Suppressor macrophage treated with lipopolysaccharide for 4 hours (primary cell): ENCODE measurements around the gene SLC7A8.
"Not testable (repeated sequence)": the region's sequence is repeated elsewhere in the genome, so short reads cannot be mapped to it uniquely, and the experiment has no call there.

Source experiments
- DNase-seq: peaks from one replicate; pipeline ENCODE4 v3.0.0-alpha.2; 2020

SLC7A8 gene

DNA sequence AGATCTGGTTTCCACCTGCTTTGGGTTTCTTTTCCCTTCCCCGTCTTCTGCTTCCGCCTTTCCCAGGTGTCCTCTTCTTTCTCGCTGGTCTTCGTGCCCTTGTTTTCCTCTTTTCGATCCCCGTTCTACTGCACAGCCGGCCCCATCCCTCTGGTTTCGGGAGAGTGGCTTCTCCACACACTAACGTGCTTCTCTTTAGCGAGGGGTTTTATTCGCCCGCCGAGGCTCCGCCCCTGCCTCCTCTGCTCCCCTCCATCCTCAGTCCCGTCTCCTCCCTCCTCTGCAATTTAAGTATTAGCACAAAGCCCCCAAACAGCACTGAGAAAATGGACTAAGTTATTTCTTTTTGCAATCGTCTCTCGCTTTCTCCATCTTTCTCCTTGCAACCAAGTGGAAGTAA lies at the start of gene SLC7A8:
Gene SLC7A8, minus strand, starts transcription at position 182 of the 400 bp plus-strand sequence. CDS start 746 bp downstream, outside the sequence.
- no peak for DNase-seq

DNA sequence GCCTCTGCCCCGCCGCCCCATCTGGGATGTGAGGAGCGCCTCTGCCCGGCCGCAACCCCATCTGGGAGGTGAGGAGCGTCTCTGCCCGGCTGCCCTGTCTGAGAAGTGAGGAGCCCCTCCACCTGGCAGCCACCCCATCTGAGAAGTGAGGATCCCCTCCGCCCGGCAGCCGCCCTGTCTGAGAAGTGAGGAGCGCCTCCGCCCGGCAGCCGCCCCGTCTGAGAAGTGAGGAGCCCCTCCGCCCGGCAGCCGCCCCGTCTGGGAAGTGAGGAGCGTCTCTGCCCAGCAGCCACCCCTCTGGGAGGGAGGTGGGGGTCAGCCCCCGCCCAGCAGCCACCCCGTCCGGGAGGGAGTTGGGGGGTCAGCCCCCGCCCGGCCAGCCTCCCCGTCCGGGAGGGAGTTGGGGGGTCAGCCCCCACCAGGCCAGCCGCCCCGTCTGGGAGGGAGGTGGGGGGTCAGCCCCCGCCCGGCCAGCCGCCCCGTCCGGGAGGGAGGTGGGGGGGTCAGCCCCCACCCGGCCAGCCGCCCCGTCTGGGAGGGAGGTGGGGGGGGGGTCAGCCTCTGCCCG lies 48.9 kb upstream of the SLC7A8 start:
- DNase-seq: not testable (repeated sequence)

DNA sequence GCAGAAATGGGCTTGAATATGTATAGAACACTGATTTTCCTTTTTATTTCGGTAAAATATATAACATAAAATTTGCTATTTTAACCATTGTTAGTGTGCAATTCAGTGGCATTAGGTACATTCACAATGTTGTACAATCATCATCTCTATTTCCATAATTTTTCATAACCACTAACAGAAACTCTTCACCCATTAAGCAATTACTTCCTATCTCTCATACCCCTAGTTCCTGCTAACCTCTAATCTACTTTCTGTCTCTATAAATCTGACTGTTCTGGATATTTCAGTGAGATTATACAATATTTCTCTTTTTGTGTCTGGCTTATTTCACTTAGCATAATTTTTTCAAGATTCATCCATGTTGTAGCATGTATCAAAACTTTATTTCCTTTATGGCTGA lies 45.4 kb upstream of the SLC7A8 start:
- peak; percentile 32 for DNase-seq

DNA sequence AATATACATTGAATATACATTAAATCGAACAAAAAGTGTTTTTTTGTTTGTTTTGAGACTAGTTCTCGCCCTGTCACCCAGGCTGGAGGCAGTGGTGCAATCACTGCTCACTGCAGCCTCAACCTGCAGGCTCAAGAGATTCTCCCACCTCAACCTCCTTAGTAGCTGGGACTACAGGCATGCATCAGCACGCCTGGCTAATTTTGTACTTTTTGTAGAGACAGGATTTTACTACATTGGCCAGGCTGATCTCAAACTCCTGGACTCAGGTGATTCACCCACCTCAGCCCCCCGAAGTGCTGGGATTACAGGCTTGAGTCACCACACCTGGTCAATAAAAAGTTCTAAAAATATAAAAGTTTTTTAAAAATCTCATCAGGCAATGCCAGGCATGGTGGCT lies 44.1 kb upstream of the SLC7A8 start:
- DNase-seq: no peak

DNA sequence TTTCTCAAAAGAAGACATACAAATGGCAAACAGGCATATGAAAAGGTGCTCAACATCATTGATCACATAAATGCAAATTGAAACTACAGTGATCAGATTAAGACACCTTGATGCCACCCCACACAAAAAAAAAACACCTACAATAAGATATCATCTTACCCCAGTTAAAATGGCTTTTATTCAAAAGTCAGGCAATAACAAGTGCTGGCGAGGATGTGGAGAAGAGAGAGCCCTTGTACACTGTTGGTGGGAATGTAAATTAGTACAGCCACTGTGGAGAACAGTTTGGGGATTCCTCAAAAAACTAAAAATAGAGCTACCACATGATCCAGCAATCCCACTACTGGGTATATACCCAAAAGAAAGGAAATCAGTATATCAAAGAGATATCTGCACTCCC lies 41.5 kb upstream of the SLC7A8 start:
- not testable (repeated sequence) for DNase-seq

DNA sequence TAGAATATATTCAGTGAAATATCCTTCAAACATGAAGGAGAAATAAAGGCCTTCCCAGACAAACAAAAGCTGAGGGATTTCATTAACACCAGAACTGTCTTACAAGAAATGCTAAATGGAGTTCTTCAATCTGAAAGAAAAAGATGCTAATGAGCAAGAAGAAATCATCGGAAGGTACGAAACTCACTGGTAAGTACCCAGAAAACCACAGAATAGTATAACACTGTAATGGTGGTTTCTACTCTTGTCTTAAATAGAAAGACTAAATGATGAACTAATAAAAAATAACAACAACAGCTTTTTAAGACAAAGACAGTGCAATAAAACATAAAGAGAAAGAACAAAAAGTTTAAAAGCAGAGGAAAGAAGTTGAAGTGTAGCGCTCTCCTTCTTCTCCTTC lies 35.6 kb upstream of the SLC7A8 start:
- DNase-seq: no peak

DNA sequence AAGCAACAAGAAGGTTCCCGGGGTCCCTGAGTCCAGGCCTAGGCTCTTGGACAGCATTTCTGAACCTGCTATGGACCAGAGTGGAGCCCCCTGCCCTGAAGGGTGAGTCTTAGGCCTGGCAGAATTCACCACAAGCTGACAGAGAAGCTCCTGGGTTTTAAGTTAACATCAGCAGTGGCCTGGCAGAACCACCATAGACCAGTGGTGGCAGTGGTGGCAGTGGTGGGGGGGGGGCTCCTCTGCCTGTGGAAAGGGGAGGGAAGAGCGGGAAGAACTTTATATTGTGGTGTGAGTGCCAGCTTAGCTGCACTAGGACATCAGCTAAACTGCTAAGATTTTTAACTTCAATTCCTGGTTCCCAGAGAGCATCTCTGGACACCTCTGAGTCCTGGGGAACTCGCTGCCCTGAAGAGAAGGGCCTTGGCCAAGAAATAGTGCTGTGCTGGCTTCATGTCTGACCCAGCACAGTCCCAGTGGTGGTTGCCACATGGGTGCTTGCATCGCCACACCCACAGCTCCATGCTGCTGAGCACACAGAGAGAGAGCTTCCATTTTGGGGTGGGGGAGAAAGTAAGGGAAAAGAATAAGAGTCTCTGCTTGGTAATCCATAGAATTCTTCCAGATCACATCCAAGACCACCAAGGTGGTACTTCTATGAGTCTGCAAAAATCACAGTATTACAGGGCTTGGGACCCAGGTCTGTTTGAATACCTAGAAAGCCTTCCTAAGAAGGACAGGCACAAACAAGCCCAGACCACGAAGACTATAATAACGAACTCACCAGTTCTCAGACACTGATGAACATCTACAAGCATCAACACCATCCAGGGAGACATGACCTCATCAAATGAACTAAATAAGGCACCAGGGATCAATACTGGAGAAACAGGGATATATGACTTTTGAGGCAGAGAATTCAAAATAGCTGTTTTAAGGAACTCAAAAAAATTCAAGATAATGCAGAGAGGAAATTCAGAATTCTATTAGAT lies 33.9 kb upstream of the SLC7A8 start:
- DNase-seq: peak; percentile 21

DNA sequence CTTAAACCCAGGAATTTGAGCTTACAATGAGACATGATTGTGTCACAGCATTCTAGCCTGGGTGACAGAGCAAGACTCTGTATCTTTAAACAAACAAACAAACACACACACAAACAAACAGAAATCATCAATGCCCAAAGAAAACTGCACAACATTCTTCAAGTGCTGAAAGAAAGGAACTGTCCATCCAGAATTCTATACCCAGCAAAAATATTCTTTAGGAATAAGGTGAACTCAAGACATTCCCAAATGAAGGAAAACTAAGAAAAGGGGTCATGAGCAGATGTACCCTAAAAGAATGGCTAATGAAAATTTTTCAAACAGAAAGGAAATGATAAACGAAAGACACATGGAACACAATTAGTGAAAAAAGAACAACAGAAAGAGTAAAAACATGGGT lies 32.0 kb upstream of the SLC7A8 start:
- no peak for DNase-seq

DNA sequence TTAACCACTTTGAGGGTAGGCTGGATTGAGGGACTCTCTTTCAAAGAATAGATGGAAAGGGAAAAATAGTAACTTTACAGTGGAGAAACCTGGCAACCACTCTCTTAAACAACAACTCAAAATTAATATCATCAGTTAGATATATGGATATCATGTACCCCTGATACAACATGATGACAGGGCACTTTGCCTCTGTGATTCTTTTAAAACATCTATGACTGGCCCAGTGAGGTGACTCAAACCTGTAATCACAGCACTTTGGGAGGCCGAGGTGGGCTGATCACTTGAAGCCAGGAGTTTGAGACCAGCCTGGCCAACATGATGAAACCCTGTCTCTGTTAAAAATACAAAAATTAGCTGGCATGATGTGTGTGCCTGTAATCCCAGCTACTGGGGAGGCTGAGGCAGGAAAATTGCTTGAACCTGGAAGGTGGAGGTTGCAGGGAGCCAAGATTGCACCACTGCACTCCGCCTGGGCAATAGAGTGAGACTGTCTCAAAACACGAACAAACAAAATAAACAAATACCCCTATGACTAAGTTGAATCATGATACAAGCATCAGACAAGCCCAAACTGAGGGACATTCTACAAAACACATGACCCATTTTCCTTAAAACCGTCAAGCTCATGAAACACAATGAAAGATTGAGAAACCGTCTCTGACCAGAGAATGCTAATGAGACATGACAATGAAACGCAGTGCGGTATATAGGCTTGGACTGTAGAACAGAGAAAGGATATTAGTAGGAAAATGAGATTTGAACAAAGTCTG lies 26.4 kb upstream of the SLC7A8 start:
- no peak for DNase-seq

DNA sequence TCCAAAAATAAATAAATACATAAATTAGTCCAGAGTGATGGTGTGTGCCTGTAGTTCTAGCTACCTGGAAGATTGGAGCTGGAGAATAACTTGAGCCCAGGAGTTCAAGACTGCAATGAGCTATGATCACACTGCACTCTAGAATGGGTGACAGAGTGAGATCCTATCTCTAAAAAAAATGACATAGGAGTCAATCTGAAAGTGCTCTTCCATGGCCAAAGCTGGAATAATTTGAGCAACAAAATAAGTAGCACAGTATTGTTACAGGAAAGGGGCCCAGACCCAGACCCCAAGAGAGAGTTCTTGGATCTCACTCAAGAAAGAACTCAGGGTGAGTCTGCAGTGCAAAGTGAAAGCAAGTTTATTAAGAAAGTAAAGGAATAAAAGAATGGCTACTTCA lies 24.9 kb upstream of the SLC7A8 start:
- no peak for DNase-seq

DNA sequence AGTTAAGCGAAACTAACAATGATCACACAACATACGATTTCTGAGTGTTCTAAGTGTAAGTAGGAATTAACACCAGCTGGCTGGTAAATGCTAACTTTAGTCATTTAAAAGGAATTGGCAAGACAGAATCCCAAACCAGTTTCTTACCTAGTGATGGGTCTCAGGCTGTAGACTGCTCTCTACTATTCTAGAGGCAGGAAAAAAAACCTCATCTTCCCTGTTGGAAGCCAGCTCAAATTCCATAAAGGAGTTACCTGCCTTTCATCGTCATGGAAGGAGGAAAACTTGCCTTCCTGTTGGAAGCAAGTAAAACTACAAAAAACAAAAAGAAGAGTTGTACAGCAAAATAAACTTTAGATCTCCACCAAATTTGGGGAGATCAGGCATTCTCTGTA lies 23.7 kb upstream of the SLC7A8 start:
- DNase-seq: no peak

DNA sequence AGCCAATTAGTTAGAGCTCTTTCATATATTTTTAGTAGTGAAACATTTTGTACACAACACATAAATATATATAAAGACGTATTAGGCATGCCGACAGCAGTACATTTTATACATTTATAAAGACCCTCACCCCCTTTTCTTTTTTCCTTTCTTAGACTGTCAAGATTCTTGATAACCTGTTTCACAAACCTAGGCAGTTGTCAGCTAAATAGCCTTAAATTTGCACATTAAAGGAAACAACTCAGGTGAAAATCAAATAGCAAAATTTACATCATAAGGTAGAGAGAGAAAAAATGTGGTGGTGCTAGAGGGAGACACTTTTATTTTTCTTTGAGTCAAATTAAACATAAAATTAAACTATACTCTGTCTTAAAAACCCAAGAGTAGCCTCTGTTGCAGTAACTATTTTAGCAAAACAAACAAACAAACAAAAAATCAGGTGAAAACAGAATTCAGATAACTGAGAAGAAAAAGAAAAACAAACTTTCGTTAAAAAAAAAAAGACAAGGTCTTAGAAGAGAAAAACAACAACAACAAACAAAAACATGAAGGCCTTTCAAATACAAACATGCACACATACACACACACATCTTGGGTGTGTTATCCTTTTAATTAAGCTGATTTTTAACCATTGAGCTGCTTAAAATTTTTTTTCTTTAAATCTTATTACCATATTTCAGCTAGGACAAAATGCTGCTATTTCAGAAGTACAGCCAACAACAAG lies 23.1 kb upstream of the SLC7A8 start:
- DNase-seq: no peak

DNA sequence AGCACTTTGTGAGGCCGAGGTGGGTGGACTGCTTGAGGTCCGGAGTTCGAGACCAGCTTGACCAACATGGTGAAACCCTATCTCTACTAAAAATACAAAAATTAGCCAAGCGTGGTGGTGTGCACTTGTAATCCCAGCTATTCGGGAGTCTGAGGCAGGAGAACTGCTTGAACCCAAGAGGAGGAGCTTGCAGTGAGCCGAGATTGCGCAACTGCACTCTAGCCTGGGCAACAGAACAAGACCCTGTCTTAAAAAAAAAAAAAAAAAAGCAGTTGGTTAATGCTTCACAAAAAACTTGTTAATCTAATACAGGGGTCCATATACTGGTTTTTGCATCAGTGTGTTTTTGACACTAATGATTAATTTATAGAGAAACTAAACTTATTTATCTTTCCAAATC lies 18.5 kb upstream of the SLC7A8 start:
- DNase-seq: no peak

DNA sequence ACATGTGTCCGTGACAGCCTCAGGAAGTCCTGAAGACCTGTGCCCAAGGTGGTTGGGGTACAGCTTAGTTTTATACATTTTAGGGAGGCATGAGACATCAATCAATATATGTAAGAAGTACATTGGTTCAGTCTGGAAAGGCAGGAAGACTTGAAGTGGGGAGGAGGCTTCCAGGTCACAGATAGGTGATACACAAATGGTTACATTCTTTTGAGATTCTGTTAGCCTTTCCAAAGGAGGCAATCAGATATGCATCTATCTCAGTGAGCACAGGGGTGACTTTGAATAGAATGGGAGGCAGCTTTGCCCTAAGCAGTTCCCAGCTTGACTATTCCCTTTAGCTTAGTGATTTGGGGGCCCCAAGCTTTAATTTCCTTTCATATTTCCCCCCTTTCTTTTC lies 15.7 kb upstream of the SLC7A8 start:
- not testable (repeated sequence) for DNase-seq

DNA sequence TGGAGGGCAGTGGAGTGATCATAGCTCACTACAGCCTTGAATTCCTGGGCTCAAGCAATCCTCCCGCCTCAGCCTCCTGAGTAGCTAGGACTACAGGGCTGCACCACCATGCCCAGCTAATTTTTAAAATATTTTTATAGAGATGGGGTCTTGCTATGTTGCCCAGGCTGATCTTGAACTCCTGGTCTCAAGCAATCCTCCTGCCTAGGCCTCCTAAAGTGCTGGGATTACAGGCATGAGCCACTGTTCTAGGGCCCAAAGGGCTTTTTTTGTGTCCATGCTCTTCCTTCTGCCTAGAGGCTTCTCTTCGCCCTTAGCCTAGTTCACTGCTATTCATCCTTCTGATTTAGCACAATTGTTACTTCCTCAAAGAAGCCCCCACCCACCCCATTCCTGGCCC lies 13.0 kb upstream of the SLC7A8 start:
- DNase-seq: not testable (repeated sequence)

DNA sequence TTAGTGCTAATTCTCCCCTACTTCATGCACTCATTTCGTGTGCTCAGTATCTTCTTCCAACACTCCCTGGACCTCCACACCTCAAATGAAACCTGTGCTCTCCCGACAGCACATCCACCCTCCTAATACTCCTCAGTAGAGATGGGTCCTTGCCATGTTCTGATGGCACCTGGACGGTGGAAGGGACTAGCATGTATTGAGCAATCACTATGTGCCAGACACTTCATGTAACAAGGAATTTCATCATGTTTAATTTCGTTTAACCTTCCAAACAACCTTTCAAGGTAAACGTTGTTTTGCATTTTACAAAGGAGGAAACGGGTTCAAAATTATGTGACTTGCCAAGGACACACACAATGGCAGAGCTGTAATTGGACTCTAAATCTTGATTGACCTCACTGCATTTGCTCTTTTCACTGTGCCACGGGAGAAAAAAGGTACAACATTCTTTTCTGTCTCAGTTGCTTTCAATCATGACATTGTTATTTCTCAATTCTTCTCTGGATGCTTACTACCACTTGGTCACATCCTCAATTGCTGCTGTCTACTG lies 12.2 kb upstream of the SLC7A8 start:
- DNase-seq: no peak

DNA sequence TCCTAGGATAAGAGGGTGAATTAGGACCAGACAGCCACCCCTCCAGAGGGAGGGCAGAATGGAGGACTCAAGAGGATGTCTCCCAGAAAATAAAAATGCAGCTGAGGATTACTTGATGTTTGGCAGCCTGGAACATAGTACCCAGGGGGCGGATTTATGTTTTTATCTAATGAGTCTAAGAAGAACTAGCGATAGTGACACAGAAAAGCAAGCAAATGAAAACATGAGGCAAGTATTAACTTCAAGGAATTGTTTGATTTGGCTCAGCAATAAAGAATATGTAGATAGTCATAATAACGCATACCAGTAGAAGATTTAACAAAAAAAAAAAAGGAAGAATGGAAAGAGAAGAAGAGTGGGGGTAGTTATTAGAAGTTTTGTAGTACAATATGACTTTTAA lies 10.0 kb upstream of the SLC7A8 start:
- no peak for DNase-seq

DNA sequence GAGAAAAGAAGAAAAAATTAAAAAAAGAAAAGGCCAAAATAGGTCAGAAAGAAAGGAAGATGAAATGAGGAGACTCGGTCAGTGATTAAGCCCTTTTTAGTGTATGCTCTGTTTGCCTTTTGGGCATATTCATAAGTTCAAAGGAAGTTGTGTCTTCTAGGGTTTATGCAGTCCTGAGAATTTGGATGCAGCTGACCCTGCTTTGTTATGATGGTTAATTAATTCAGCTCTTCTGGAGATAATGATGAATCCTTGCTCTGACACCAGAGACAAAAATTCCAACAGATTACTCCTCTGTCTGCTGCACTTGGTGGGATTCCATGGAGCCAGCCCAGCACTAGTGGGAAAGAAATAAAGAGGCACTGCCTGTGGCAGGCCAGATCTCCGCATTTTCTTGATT lies 4.5 kb upstream of the SLC7A8 start:
- DNase-seq: no peak

DNA sequence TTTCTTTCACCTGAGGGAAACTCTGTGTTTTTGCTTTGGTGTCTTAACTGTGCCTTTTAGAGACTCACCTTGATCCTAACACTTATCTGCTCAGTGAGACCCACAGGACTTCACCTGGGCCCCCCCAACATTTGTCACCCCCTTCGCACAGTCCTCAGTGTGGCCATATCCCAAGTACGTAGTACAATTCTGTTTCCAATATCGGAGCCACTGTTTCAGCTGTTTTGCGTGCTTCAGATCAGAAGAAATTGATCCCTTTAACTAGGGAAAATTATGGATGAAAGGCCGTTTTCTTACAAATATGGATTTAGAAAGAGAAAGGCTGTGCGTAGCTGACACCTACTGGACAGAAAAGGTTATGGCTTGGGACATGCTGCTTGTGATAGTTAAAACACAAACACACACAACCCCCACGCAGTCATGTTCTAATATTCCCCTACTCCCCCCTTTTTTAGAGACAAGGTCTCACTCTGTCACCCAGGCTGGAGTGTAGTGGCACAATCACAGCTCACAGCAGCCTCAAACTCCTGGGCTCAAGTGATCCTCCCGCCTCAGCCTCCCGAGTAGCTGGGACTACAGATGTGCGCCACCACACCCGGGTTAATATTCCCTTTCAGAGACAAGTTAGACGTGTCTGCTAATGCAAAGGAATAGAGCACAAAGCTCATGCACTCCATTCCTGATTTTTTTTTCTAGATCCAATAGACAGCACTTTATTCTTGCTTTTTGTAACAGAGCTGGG lies 3.6 kb upstream of the SLC7A8 start:
- DNase-seq: peak; percentile 75

DNA sequence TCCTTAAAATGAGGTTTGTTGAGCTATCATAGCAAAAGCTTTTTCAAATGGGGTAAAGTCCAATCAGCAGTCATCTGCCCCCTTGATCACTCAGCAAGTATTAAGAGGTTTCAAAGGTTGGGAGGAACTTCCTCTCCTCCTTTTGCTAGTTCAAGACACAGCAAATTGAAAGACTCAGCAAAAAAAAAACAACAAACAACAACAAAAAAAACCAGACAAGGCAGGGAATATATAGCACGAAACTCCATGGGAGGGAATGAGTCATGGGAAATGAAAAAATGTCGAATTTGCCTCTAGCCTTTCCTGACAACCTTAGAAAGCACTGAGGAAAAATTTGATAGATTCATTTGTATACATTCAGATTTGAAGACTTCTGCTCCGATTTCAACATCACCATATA lies 1.6 kb upstream of the SLC7A8 start:
- peak; percentile 44 for DNase-seq

DNA sequence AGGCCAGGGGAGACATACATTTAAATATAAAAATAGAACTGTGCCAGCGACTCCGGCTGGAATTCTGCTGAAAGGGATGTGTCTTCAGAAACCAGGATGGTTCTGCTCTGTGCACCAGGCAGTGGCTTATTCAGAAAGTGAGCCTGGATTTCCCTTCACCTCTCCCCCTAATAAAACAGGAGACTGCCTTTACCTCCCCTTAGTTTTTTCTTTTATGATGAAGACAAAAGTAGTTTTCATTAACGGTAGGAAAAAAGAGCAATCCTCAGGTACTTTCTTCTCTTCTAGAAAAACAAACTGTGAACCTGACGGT lies 346 bp downstream of the SLC7A8 start:
- DNase-seq: no peak
